GM12875 (cell line): Measurements from ENCODE around the gene ITGAD.

ENCODE experiments used
- H3K4me3 ChIP-seq: one replicate; pipeline ENCODE4 v1.5.1; 2011; ENCODE audit warnings: low read depth, low read length, control low read depth
- CTCF ChIP-seq: IDR thresholded peaks from 2 replicates; pipeline ENCODE4 v1.5.1; 2011; ENCODE audit warnings: low read depth, mild to moderate bottlenecking, control low read depth, inconsistent platforms, low read length, moderate library complexity, borderline replicate concordance; ENCODE audit not compliant: insufficient read depth

Gene ITGAD

GRCh38 chr16:31467858-31468257 lies 74.7 kb downstream of the ITGAD start:
- no peak overlapping the region for H3K4me3 ChIP-seq
- no peak for TF ChIP-seq CTCF

- no peak for TF ChIP-seq CTCF
- no peak overlapping the region for H3K4me3 ChIP-seq
These were observed 77.5 kb downstream of the ITGAD start for GRCh38 chr16:31470615-31471014.

DNA sequence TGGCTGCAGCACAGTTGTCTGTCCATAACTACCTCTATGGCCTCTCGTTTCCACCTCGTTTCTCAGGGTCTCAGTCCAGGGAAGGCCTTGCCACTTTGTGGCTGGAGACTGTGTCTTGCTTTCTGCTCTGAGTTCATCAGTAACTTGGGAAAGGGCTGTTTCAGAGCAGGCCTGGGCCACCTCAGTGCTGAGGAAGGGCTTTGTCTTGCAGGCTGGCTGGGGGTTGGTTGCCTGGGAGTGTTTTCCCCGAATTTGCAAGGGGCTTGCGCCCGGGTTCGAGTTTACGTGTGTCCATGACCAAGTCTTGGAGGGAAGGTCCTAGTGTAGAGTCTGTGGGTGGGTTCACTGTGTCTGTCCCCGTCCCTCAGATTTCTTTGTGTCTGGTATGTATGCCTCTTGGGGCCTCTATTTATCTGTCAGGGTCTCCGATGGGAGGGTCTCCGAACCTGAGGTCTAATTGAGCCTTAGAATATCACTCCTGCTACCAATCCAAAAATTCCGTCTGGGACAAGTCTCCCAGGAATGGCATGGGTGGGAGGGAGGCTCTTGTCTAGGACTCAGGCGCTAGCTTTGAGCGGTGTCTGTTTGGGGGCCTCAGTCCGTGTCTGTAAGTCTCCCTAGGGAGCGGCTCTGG lies 78.2 kb downstream of the ITGAD start:
- no peak overlapping the region for H3K4me3 ChIP-seq
- no peak for TF ChIP-seq CTCF

DNA sequence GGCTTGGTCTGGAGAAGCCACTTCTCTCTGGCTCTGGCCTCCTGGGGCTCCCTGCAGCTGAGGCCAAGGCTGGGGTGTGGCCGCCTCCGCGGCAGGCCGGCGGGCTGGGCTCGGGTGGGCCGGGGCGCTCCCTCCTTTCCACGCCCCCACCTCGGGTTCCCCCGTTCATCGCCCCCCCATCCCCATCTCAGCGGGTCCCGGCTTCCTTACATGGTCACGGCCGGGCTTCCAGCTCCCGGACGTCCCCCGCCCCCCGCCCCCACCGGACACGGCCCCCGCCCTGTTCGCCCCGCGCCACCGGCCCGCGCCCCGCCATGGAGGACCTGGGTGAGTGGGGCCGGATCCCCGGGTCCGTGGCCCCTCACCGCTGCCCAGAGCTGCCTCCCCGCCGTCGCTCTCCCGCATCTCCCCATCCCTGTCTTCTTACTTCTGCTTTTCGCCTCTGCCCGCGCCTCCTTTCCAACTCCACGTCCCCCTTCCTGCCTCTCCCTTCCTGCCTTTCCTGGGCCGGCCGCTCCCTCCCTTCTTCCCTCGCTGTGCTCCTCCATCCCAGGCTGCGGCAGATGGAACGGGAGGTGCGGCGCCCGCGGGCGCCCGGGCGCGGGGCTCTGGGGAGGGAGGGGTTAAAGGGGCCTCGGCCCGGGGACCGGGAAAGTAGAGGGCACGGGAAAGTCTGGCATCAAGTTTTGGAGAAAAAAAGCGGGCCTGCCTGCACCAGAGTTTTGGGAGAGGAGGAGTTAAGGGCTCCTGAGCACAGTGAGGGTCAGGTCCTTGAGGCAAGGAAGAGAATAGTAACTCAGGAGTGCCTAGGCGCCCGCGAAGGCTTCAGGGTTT lies 79.0 kb downstream of the ITGAD start, which contains the start of gene TGFB1I1:
TSS of gene TGFB1I1 (plus strand) at position 278 of the 834 bp plus-strand sequence. CDS start at position 315, 37 bp downstream.
- TF ChIP-seq CTCF, result no peak
- H3K4me3 ChIP-seq, result no peak within 1 kb of the TSS

GRCh38 chr16:31472709-31473203 lies 79.6 kb downstream of the ITGAD start:
- H3K4me3 ChIP-seq, result no peak overlapping the region
- TF ChIP-seq CTCF, result no peak

GRCh38 chr16:31473264-31473984 lies 80.3 kb downstream of the ITGAD start:
- H3K4me3 ChIP-seq, result no peak overlapping the region
- TF ChIP-seq CTCF, result no peak
